ENCODE results near the gene LGALS9.

DNA sequence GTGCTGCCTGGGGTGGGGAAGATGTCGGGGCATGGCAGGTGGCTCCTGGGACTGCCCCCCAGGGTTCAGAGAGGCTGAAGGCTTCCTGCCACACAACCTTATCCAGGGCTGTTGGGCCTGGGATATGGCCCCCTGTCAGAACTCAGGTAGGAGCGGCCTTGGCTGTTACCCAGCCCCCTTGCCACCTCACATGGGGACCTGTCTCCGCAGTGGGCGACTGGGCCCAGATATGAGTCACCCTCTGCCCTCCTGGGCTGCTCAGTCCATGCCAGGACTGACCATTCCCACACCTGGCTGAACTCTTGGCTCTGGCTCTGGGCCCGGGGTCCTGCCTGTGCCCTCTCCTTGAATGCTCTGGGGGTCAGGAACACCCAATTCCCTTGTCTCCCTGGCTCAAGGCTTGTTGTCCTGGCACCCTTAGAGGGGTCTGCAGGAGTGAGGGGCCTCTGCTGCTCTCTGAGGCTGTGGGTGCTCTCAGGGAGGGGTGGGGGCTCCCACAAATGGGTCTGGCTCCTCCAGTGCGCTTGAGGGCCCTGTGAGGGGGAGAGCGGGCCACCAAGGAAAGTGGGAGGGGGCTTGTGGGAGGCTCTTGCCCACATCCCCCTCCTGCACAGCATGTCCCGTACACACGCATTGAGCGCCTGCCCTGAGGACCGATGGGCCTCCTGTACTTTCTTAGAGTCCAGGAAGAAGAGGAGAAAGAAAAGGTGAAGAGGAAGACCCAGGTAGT lies 36.0 kb downstream of the LGALS9 start:
- TF ChIP-seq EZH2phosphoT487 (IDR thresholded peaks at IDR 0.05; ENCODE audit: insufficient read depth, low read depth) = no peak
- no peak for TF ChIP-seq EZH2 (IDR thresholded peaks at IDR 0.05; ENCODE audit: insufficient read depth, poor library complexity, severe bottlenecking)
